Mesenchymal stem cell (in vitro differentiated cells and primary cell): ENCODE measurements around the gene RNPS1.

Source experiments
- DNase-seq: peaks from one replicate; pipeline ENCODE4 v3.0.0-alpha.2; 2013
- H2AFZ ChIP-seq: one replicate; pipeline ENCODE4 v1.6.1; 2013; ENCODE audit warnings: low read depth, mild to moderate bottlenecking, control low read depth, inconsistent platforms, low read length, moderate library complexity
- H2AK5ac ChIP-seq: 2 replicates; pipeline ENCODE4 v1.6.1; 2013; ENCODE audit warnings: low read length, moderate library complexity, mild to moderate bottlenecking, inconsistent platforms; ENCODE audit not compliant: severe bottlenecking
- H2BK120ac ChIP-seq: one replicate; pipeline ENCODE4 v1.6.1; 2013; ENCODE audit warnings: low read depth, mild to moderate bottlenecking, inconsistent platforms, low read length, moderate library complexity
- H2BK12ac ChIP-seq, 2 experiments: one replicate each; pipeline ENCODE4 v1.6.1; 2013; ENCODE audit warnings: inconsistent platforms in 2 of 2, low read length in 2 of 2, mild to moderate bottlenecking in 2 of 2, moderate library complexity in 2 of 2, control low read depth in 1 of 2
- H2BK15ac ChIP-seq: one replicate; pipeline ENCODE4 v1.6.1; 2013; ENCODE audit warnings: mild to moderate bottlenecking, low read depth, inconsistent platforms; ENCODE audit not compliant: poor library complexity, severe bottlenecking
- H2BK5ac ChIP-seq: 2 replicates; pipeline ENCODE4 v1.6.1; 2013; ENCODE audit warnings: low read depth, mild to moderate bottlenecking, low read length, control low read depth, inconsistent platforms; ENCODE audit not compliant: poor library complexity, severe bottlenecking
- H3K14ac ChIP-seq, 2 experiments: one replicate each; pipeline ENCODE4 v1.6.1; 2013; ENCODE audit warnings: inconsistent platforms in 2 of 2, low read length in 2 of 2, control low read depth in 1 of 2, mild to moderate bottlenecking in 1 of 2, moderate library complexity in 1 of 2
- H3K18ac ChIP-seq, 2 experiments: one replicate each; pipeline ENCODE4 v1.6.1; 2013; ENCODE audit warnings: inconsistent platforms in 2 of 2, low read length in 2 of 2, control low read depth in 1 of 2, low read depth in 1 of 2, mild to moderate bottlenecking in 1 of 2
- H3K23ac ChIP-seq, 2 experiments: one replicate each; pipeline ENCODE4 v1.6.1; 2013; ENCODE audit warnings: inconsistent platforms in 2 of 2, low read length in 2 of 2, mild to moderate bottlenecking in 2 of 2, moderate library complexity in 2 of 2, control low read depth in 1 of 2
- H3K27ac ChIP-seq: 2 replicates; pipeline ENCODE4 v1.5.1; 2013; ENCODE audit warnings: mild to moderate bottlenecking, moderate library complexity, low read length, control low read depth, inconsistent platforms; ENCODE audit not compliant: poor library complexity, severe bottlenecking
- H3K27me3 ChIP-seq, 2 experiments: 2 replicates each; pipeline versions ENCODE4 v1.6.1 to v1.7.0; 2013; ENCODE audit warnings: low read length in 2 of 2, mild to moderate bottlenecking in 2 of 2, moderate library complexity in 2 of 2, control low read depth in 1 of 2, inconsistent platforms in 1 of 2; ENCODE audit not compliant: control insufficient read depth in 1 of 2, insufficient read depth in 1 of 2
- H3K36me3 ChIP-seq, 2 experiments: 2 replicates each; pipeline versions ENCODE4 v1.6.1 to v1.7.0; 2013; ENCODE audit warnings: low read length in 2 of 2, control low read depth in 1 of 2, inconsistent platforms in 1 of 2, low read depth in 1 of 2, mild to moderate bottlenecking in 1 of 2; ENCODE audit not compliant: insufficient read depth in 2 of 2, control insufficient read depth in 1 of 2
- H3K4ac ChIP-seq, 2 experiments: one replicate each; pipeline ENCODE4 v1.6.1; 2013; ENCODE audit warnings: inconsistent platforms in 2 of 2, low read length in 2 of 2, mild to moderate bottlenecking in 2 of 2, moderate library complexity in 2 of 2, control low read depth in 1 of 2, low read depth in 1 of 2
- H3K4me1 ChIP-seq: 2 replicates; pipeline ENCODE4 v1.6.1; 2013; ENCODE audit warnings: low read depth, low read length, control low read depth; ENCODE audit not compliant: control insufficient read depth, insufficient read depth
- H3K4me2 ChIP-seq: 2 replicates; pipeline ENCODE4 v1.6.1; 2013; ENCODE audit warnings: low read length, mild to moderate bottlenecking, inconsistent platforms; ENCODE audit not compliant: poor library complexity, severe bottlenecking
- H3K4me3 ChIP-seq, 2 experiments: 2 replicates each; pipeline versions ENCODE4 v1.5.1 to v1.7.0; 2013; ENCODE audit warnings: low read length in 2 of 2, mild to moderate bottlenecking in 2 of 2, control low read depth in 1 of 2, low read depth in 1 of 2; ENCODE audit not compliant: insufficient read depth in 1 of 2
- H3K79me1 ChIP-seq: replicated peaks from 2 replicates; pipeline ENCODE4 v1.6.1; 2013; ENCODE audit warnings: mild to moderate bottlenecking, control low read depth, low read length, inconsistent platforms; ENCODE audit not compliant: poor library complexity, severe bottlenecking
- H3K9ac ChIP-seq: 2 replicates; pipeline ENCODE4 v1.7.0; 2013; ENCODE audit warnings: mild to moderate bottlenecking, low read length, moderate library complexity
- H3K9me3 ChIP-seq: 2 replicates; pipeline ENCODE4 v1.7.0; 2013; ENCODE audit warnings: mild to moderate bottlenecking, low read length; ENCODE audit not compliant: control insufficient read depth
- H4K8ac ChIP-seq: one replicate; pipeline ENCODE4 v1.6.1; 2013; ENCODE audit warnings: inconsistent platforms, mild to moderate bottlenecking, low read length, moderate library complexity
- H4K91ac ChIP-seq: one replicate; pipeline ENCODE4 v1.6.1; 2013; ENCODE audit warnings: mild to moderate bottlenecking, low read length, inconsistent platforms
- WGBS: methylation state at CpG from one replicate; pipeline ENCODE4 v1.1.7; 2013; ENCODE audit warnings: mixed read lengths; 5-methylcytosine and 5-hydroxymethylcytosine counted together

The RNPS1 gene

DNA sequence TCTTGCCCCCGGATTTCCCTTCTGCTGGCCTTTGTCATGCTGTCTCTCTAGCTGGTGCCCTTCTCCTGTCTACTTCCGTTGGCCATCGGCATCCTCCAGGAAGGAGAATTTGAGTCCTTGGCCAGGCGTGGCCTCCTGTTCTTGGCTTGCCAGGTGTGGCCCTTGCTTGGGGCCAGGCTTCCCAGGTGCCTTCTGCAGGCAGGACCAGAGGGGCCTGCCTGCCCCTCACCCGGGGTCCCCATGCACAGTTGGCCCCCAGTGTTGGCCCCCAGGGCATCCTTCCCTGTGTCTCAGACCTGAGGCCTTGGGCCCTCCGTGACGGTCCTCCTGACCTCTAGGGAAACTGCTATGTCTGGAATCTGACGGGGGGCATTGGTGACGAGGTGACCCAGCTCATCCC lies 60.1 kb downstream of the RNPS1 start:
- Histone ChIP-seq H3K4me2 (no peak overlapping the region), H3K79me1 (peaks cover 38% of the 10 kb centered on the region), H3K27ac (no peak overlapping the region), H2BK5ac (no peak overlapping the region), H3K9me3 (no peaks in the 10 kb centered on the region), H3K4ac (no peak overlapping the region), H2AK5ac (no peak overlapping the region), H3K4me1 (peaks cover 41% of the 10 kb centered on the region), H3K36me3 (peaks cover 31 to 66% of the 10 kb centered on the region in 2 experiments), H3K27me3 (no peaks in the 10 kb centered on the region), H3K4me3 (no peak overlapping the region), H2BK12ac (no peak overlapping the region), H2BK15ac (peak overlapping the region; percentile 49), H2BK120ac (no peak overlapping the region), H3K18ac (no peak overlapping the region), H2AFZ (no peak overlapping the region), H3K23ac (no peak overlapping the region), H4K91ac (no peak overlapping the region), H3K14ac (no peak overlapping the region), H3K9ac (no peak overlapping the region), H4K8ac (no peak overlapping the region)
- DNase-seq, result no peak
- WGBS, result 96% methylated on average over 9 of the region's 9 CpGs

DNA sequence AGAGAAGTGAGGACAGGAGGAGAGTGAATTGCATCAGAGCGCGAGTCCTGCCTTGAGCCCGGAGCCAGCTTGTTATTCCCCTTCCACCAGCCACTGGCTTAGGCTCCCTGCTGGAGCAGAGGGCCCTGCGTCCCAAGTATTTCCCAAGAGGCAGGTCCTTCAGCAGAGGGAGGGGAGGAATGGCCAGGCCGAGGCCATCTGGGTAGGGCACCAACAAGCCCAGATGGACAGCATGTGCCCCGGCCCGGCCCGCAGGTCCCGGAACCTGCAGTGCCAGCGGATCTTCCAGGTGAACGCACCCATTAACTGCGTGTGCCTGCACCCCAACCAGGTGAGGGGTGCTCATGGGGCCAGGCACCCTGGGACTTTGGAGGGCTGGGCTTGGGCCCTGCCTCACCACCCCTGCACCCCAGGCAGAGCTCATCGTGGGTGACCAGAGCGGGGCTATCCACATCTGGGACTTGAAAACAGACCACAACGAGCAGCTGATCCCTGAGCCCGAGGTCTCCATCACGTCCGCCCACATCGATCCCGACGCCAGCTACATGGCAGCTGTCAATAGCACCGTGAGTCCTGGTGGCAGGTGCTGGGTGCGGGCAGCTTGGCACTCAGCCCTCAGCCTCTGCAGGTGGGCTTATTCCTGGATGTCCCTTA lies 61.0 kb downstream of the RNPS1 start:
- Histone ChIP-seq H2BK120ac (no peak overlapping the region), H4K8ac (peak overlapping the region; percentile 41), H2AFZ (no peak overlapping the region), H3K4me3 (peak overlapping the region in 1 of 2 experiments; percentile 94), H2BK5ac (no peak overlapping the region), H3K36me3 (peaks cover 26 to 56% of the 10 kb centered on the region in 2 experiments), H3K4me2 (no peak overlapping the region), H3K4me1 (peaks cover 31% of the 10 kb centered on the region), H4K91ac (no peak overlapping the region), H3K27ac (no peak overlapping the region), H3K18ac (no peak overlapping the region), H3K14ac (no peak overlapping the region), H3K4ac (no peak overlapping the region), H3K79me1 (peaks cover 30% of the 10 kb centered on the region), H2BK12ac (no peak overlapping the region), H3K27me3 (no peaks in the 10 kb centered on the region), H3K9ac (peak overlapping the region; percentile 22), H2AK5ac (no peak overlapping the region), H3K23ac (no peak overlapping the region), H3K9me3 (no peaks in the 10 kb centered on the region), H2BK15ac (no peak overlapping the region)
- no peak for DNase-seq
- 96% methylated on average over 23 of the region's 23 CpGs for WGBS

- Histone ChIP-seq H3K18ac (peak overlapping the region; percentile 85 to 96), H2BK5ac (no peak overlapping the region), H3K27me3 (no peaks in the 10 kb centered on the region), H4K8ac (peak overlapping the region; percentile 41), H3K23ac (peak overlapping the region in 1 of 2 experiments; percentile 16), H2AFZ (no peak overlapping the region), H3K27ac (no peak overlapping the region), H2BK12ac (peak overlapping the region in 1 of 2 experiments; percentile 94), H3K4me1 (peaks cover 27% of the 10 kb centered on the region), H3K4me2 (peak overlapping the region; percentile 96), H2BK15ac (no peak overlapping the region), H3K9ac (peak overlapping the region; percentile 97), H3K14ac (peak overlapping the region in 1 of 2 experiments; percentile 97), H4K91ac (peak overlapping the region; percentile 97), H3K79me1 (peaks cover 26% of the 10 kb centered on the region), H3K36me3 (peaks cover 26 to 52% of the 10 kb centered on the region in 2 experiments), H2BK120ac (no peak overlapping the region), H3K4ac (peak overlapping the region; percentile 96 to 99), H2AK5ac (peak overlapping the region; percentile 39), H3K9me3 (no peaks in the 10 kb centered on the region), H3K4me3 (peak overlapping the region; percentile 92 to 94)
- no peak for DNase-seq
- 90% methylated on average over 18 of the region's 18 CpGs for WGBS
Observed at GRCh38 chr16:2206420-2206779, 61.5 kb downstream of the RNPS1 start.

GRCh38 chr16:2205967-2206313 lies 62.0 kb downstream of the RNPS1 start:
- peak overlapping the region; percentile 16 for H3K27ac ChIP-seq
- H2BK15ac ChIP-seq, result peak overlapping the region; percentile 55
- H3K4ac ChIP-seq, result peak overlapping the region; percentile 96 to 99
- H3K4me3 ChIP-seq, result peak overlapping the region; percentile 92 to 94
- WGBS, result 50% methylated on average over 16 of the region's 16 CpGs
- H3K14ac ChIP-seq, result peak overlapping the region in 1 of 2 experiments; percentile 97
- peak overlapping the region; percentile 93 for H2AK5ac ChIP-seq
- no peak overlapping the region for H2BK5ac ChIP-seq
- H2BK120ac ChIP-seq, result peak overlapping the region; percentile 77
- H3K4me2 ChIP-seq, result peak overlapping the region; percentile 96
- DNase-seq, result no peak
- H3K23ac ChIP-seq, result peak overlapping the region in 1 of 2 experiments; percentile 67
- peak overlapping the region in 1 of 2 experiments; percentile 94 for H2BK12ac ChIP-seq
- H3K18ac ChIP-seq, result peak overlapping the region; percentile 85 to 96
- peaks cover 25% of the 10 kb centered on the region for H3K4me1 ChIP-seq
- H4K8ac ChIP-seq, result peak overlapping the region; percentile 92
- peaks cover 26 to 52% of the 10 kb centered on the region in 2 experiments for H3K36me3 ChIP-seq
- H3K27me3 ChIP-seq, result no peaks in the 10 kb centered on the region
- H3K9me3 ChIP-seq, result no peaks in the 10 kb centered on the region
- peaks cover 26% of the 10 kb centered on the region for H3K79me1 ChIP-seq
- H2AFZ ChIP-seq, result peak overlapping the region; percentile 62
- H4K91ac ChIP-seq, result peak overlapping the region; percentile 97
- peak overlapping the region; percentile 97 for H3K9ac ChIP-seq
